ENCODE results near the gene UNKL.

The UNKL gene

GRCh38 chr16:1340730-1341494 is 73.6 kb downstream of the UNKL start:
- no peak overlapping the region for H3K27ac Mint-ChIP-seq
- H3K4me3 Mint-ChIP-seq = no peak overlapping the region
- peaks cover 14 to 16% of the 10 kb centered on the region in 2 donors for H3K4me1 Mint-ChIP-seq (ENCODE audit: low read depth in 2 of 2)

GRCh38 chr16:1338855-1339675 is 75.4 kb downstream of the UNKL start:
- Mint-ChIP-seq H3K27ac (no peak overlapping the region), H3K4me3 (no peak overlapping the region)

More at GRCh38 chr16:1340730-1341494, 73.6 kb downstream of the UNKL start:
- ATAC-seq (replicated peaks) (no peak), DNase-seq (no peak)
- H3K36me3 Mint-ChIP-seq (ENCODE audit: insufficient read depth) = peaks cover 8% of the 10 kb centered on the region
- no peaks in the 10 kb centered on the region for H3K9me3 Mint-ChIP-seq
- no peaks in the 10 kb centered on the region for H3K27me3 Mint-ChIP-seq

GRCh38 chr16:1338119-1338730 is 76.3 kb downstream of the UNKL start:
- peaks cover 12 to 20% of the 10 kb centered on the region in 2 donors for H3K4me1 Mint-ChIP-seq (ENCODE audit: low read depth in 2 of 2)
- H3K27me3 Mint-ChIP-seq = peaks cover 0 to 8% of the 10 kb centered on the region in 2 donors
- H3K9me3 Mint-ChIP-seq = no peaks in the 10 kb centered on the region
- H3K4me3 Mint-ChIP-seq = no peak overlapping the region
- H3K27ac Mint-ChIP-seq = no peak overlapping the region
- peaks cover 11% of the 10 kb centered on the region for H3K36me3 Mint-ChIP-seq (ENCODE audit: insufficient read depth)
- DNase-seq (no peak), ATAC-seq (replicated peaks) (no peak)

More at GRCh38 chr16:1338855-1339675, 75.4 kb downstream of the UNKL start:
- ATAC-seq (replicated peaks) = no peak
- Mint-ChIP-seq H3K9me3 (no peaks in the 10 kb centered on the region), H3K36me3 (ENCODE audit: insufficient read depth) (peaks cover 11% of the 10 kb centered on the region), H3K4me1 (ENCODE audit: low read depth in 2 of 2) (peaks cover 14 to 24% of the 10 kb centered on the region in 2 donors), H3K27me3 (peaks cover 0 to 8% of the 10 kb centered on the region in 2 donors)
- no peak for DNase-seq

GRCh38 chr16:1337486-1337885 is 77.0 kb downstream of the UNKL start:
- peaks cover 11% of the 10 kb centered on the region for H3K36me3 Mint-ChIP-seq (ENCODE audit: insufficient read depth)
- no peaks in the 10 kb centered on the region for H3K9me3 Mint-ChIP-seq
- peaks cover 0 to 11% of the 10 kb centered on the region in 2 donors for H3K27me3 Mint-ChIP-seq
- DNase-seq (no peak), ATAC-seq (replicated peaks) (no peak)
- H3K27ac Mint-ChIP-seq = no peak overlapping the region
- no peak overlapping the region for H3K4me3 Mint-ChIP-seq
- peaks cover 8 to 17% of the 10 kb centered on the region in 2 donors for H3K4me1 Mint-ChIP-seq (ENCODE audit: low read depth in 2 of 2)

- ATAC-seq (replicated peaks) = no peak
- no peaks in the 10 kb centered on the region for H3K9me3 Mint-ChIP-seq
These were observed 77.9 kb downstream of the UNKL start for GRCh38 chr16:1336619-1337018.

GRCh38 chr16:1335996-1336395 is 78.5 kb downstream of the UNKL start:
- no peak for ATAC-seq (replicated peaks)
- Mint-ChIP-seq H3K27me3 (peaks cover 0 to 15% of the 10 kb centered on the region in 2 donors), H3K4me3 (no peak overlapping the region), H3K4me1 (ENCODE audit: low read depth in 2 of 2) (peaks cover 14 to 27% of the 10 kb centered on the region in 2 donors), H3K36me3 (ENCODE audit: insufficient read depth) (peaks cover 14% of the 10 kb centered on the region), H3K9me3 (no peaks in the 10 kb centered on the region), H3K27ac (peak overlapping the region; percentile 16 to 53)
- no peak for DNase-seq

More at GRCh38 chr16:1336619-1337018, 77.9 kb downstream of the UNKL start:
- peaks cover 11% of the 10 kb centered on the region for H3K36me3 Mint-ChIP-seq (ENCODE audit: insufficient read depth)
- H3K4me1 Mint-ChIP-seq (ENCODE audit: low read depth in 2 of 2) = peaks cover 9 to 22% of the 10 kb centered on the region in 2 donors
- peaks cover 0 to 15% of the 10 kb centered on the region in 2 donors for H3K27me3 Mint-ChIP-seq
- DNase-seq = no peak
- peak overlapping the region in 1 of 2 donors; percentile 29 for H3K4me3 Mint-ChIP-seq
- H3K27ac Mint-ChIP-seq = peak overlapping the region in 1 of 2 donors; percentile 53

GRCh38 chr16:1335211-1335971 is 79.1 kb downstream of the UNKL start:
- Mint-ChIP-seq H3K27me3 (peaks cover 0 to 15% of the 10 kb centered on the region in 2 donors), H3K36me3 (ENCODE audit: insufficient read depth) (peaks cover 14% of the 10 kb centered on the region), H3K4me3 (peak overlapping the region; percentile 50 to 56), H3K9me3 (no peaks in the 10 kb centered on the region), H3K4me1 (ENCODE audit: low read depth in 2 of 2) (peaks cover 14 to 24% of the 10 kb centered on the region in 2 donors), H3K27ac (peak overlapping the region; percentile 28 to 53)
- DNase-seq (no peak), ATAC-seq (replicated peaks) (no peak)

- Mint-ChIP-seq H3K9me3 (no peaks in the 10 kb centered on the region), H3K27me3 (peaks cover 0 to 15% of the 10 kb centered on the region in 2 donors), H3K36me3 (ENCODE audit: insufficient read depth) (peaks cover 14% of the 10 kb centered on the region), H3K4me1 (ENCODE audit: low read depth in 2 of 2) (peaks cover 14 to 24% of the 10 kb centered on the region in 2 donors), H3K27ac (peak overlapping the region in 1 of 2 donors; percentile 67), H3K4me3 (peak overlapping the region; percentile 50 to 56)
- DNase-seq (no peak), ATAC-seq (replicated peaks) (no peak)
These were observed 79.8 kb downstream of the UNKL start for GRCh38 chr16:1334739-1335138.

- peaks cover 0 to 15% of the 10 kb centered on the region in 2 donors for H3K27me3 Mint-ChIP-seq
- H3K27ac Mint-ChIP-seq = peak overlapping the region in 1 of 2 donors; percentile 67
- H3K36me3 Mint-ChIP-seq (ENCODE audit: insufficient read depth) = peaks cover 14% of the 10 kb centered on the region
- H3K4me1 Mint-ChIP-seq (ENCODE audit: low read depth in 2 of 2) = peaks cover 14 to 24% of the 10 kb centered on the region in 2 donors
- H3K4me3 Mint-ChIP-seq = peak overlapping the region; percentile 50 to 56
- DNase-seq = no peak
- no peak for ATAC-seq (replicated peaks)
- no peaks in the 10 kb centered on the region for H3K9me3 Mint-ChIP-seq
These were observed 80.4 kb downstream of the UNKL start for GRCh38 chr16:1333854-1334700.

- Mint-ChIP-seq H3K27ac (peak within 1 kb of the TSS; percentile 92 to 94), H3K4me3 (peak within 1 kb of the TSS; percentile 83 to 88), H3K9me3 (no peaks in the 10 kb centered on the region), H3K4me1 (ENCODE audit: low read depth in 2 of 2) (peaks cover 14 to 24% of the 10 kb centered on the region in 2 donors), H3K36me3 (ENCODE audit: insufficient read depth) (peaks cover 14% of the 10 kb centered on the region), H3K27me3 (peaks cover 0 to 15% of the 10 kb centered on the region in 2 donors)
- ATAC-seq (replicated peaks) (peak; percentile 57), DNase-seq (peak; percentile 42 to 51 (median 44))
These were observed 81.2 kb downstream of the UNKL start, which contains the start of gene BAIAP3 for GRCh38 chr16:1333149-1333812. Gene BAIAP3 (plus strand): TSS chr16:1333645. CDS start chr16:1338550, 4,905 bp downstream.

- no peak for ATAC-seq (replicated peaks)
- Mint-ChIP-seq H3K4me3 (peak overlapping the region; percentile 83 to 88), H3K9me3 (no peaks in the 10 kb centered on the region), H3K4me1 (ENCODE audit: low read depth in 2 of 2) (peaks cover 14 to 24% of the 10 kb centered on the region in 2 donors), H3K27me3 (peaks cover 0 to 15% of the 10 kb centered on the region in 2 donors), H3K27ac (peak overlapping the region; percentile 92 to 94), H3K36me3 (ENCODE audit: insufficient read depth) (peaks cover 14% of the 10 kb centered on the region)
- DNase-seq = no peak
These were observed 81.8 kb downstream of the UNKL start for GRCh38 chr16:1332618-1333148.

All from effector memory CD8-positive, alpha-beta T cell (primary cell).